UCSD-AML1 (cell line): ENCODE results near the gene LPAR1.
"Not testable (repeated sequence)": the region's sequence is repeated elsewhere in the genome, so short reads cannot be mapped to it uniquely, and the experiment has no call there.

Experiments
- DNase-seq: peaks from one replicate; lab custom pipeline; 2025; ENCODE audit not compliant: unreplicated experiment; lab: John Stamatoyannopoulos, UW

Gene LPAR1

DNA sequence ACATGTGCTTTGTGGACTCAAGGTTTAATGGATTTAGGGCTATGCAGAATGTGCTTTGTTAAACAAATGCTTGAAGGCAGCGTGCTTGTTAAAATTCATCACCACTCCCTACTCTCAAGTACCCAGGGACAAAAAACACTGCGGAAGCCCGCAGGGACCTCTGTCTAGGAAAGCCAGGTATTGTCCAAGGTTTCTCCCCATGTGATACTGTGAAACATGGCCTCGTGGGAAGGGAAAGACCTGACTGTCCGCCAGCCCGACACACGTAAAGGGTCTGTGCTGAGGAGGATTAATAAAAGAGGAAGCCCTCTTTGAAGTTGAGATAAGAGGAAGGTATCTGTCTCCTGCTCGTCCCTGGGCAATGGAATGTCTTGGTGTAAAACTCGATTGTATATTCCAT is 211.9 kb downstream of the LPAR1 start:
- not testable (repeated sequence) for DNase-seq

- no peak for DNase-seq
Measured at GRCh38 chr9:110825950-110826349, 212.3 kb downstream of the LPAR1 start.

- DNase-seq: not testable (repeated sequence)
Measured at GRCh38 chr9:110825129-110825528, 213.1 kb downstream of the LPAR1 start.
